Body of pancreas (tissue), 4 donors: ENCODE results near the gene C1orf198. TPM values are rescaled to one million over a fixed set of nuclear protein-coding genes. Genes with fewer than 3 reads are reported as not detected.

Experiments
- ATAC-seq: fragments of 150-250 bp; one replicate; pipeline ENCODE4 v1.9.1; 2016
- DNase-seq, 4 donors: peaks; one replicate each; pipeline ENCODE4 v3.0.0-alpha.2; 2019
- H3K27ac ChIP-seq, 4 donors: fragments of 200-600 bp; sonication (generic); 1 replicate in 3 of 4; 2 replicates in 1 of 4; pipeline versions ENCODE4 v1.5.1 to v1.6.1; 2016 to 2019; ENCODE audit warnings: mild to moderate bottlenecking in 1 of 4, mixed read lengths in 1 of 4, moderate library complexity in 1 of 4
- H3K27me3 ChIP-seq, 2 donors: fragments of 200-600 bp; sonication (generic); one replicate each; pipeline ENCODE4 v1.6.0; 2016; ENCODE audit warnings: mild to moderate bottlenecking in 1 of 2
- H3K36me3 ChIP-seq, 2 donors: fragments of 200-600 bp; sonication (generic); replicated peaks in 1 of 2; 2 replicates each; pipeline ENCODE4 v1.5.1; 2016; ENCODE audit warnings: low read depth in 2 of 2; ENCODE audit not compliant: insufficient read depth in 1 of 2
- H3K4me1 ChIP-seq: fragments of 200-600 bp; sonication (generic); one replicate; pipeline ENCODE4 v1.6.0; 2016
- H3K4me3 ChIP-seq, 2 donors: fragments of 200-600 bp; sonication (generic); 1 replicate in 1 of 2; 2 replicates in 1 of 2; pipeline ENCODE4 v1.5.1; 2016 to 2019
- H3K9me3 ChIP-seq, 3 donors: fragments of 200-600 bp; sonication (generic); 1 replicate in 2 of 3; 2 replicates in 1 of 3; pipeline ENCODE4 v1.5.1; 2016
- CTCF ChIP-seq, 7 experiments: fragments of 450-650 bp in 4 of 7; fragments of 200-600 bp in 3 of 7; sonication (generic) in 3 of 7; IDR thresholded peaks; one replicate each; pipeline ENCODE4 v1.5.1; 2016 to 2019; ENCODE audit warnings: antibody characterized with exemption in 7 of 7
- POLR2A ChIP-seq, 3 donors: fragments of 450-650 bp; IDR thresholded peaks; one replicate each; pipeline ENCODE4 v1.6.1; 2016; ENCODE audit warnings: antibody characterized with exemption in 3 of 3, mild to moderate bottlenecking in 2 of 3
- WGBS, 2 donors: methylation state at CpG; one replicate each; pipeline ENCODE4 v1.1.5; 2017; 5-methylcytosine and 5-hydroxymethylcytosine counted together
- intact Hi-C: fragments of 100-400 bp; cut with DNase I; formaldehyde crosslinking; loops from one replicate; pipeline ENCODE4 v1.15.1; 2023
- total RNA-seq, 2 donors: library from RNA; depleted of rRNA; stranded (reverse); fragments of >200 nt; gene quantifications; one replicate each; pipeline ENCODE4 v1.1.0, GENCODE V29; 2016

C1orf198 gene
- total RNA-seq, 2 donors from 2014 or later: 29.0 to 66.7 TPM

GRCh38 chr1:230876660-230877059, 8.3 kb upstream of the C1orf198 start:
- ATAC-seq (no peak), DNase-seq (no peak)
- H3K27me3 ChIP-seq: no peaks in the 10 kb centered on the region
- 75 to 81% methylated on average over 6 of the region's 6 CpGs for WGBS, 2 donors
- no peak overlapping the region for H3K27ac ChIP-seq
- intact Hi-C loops: no loop called here
- H3K4me3 ChIP-seq: no peak overlapping the region
- H3K9me3 ChIP-seq: no peaks in the 10 kb centered on the region
- no peak for TF ChIP-seq POLR2A (IDR thresholded peaks at IDR 0.05)
- no peak for TF ChIP-seq CTCF (IDR thresholded peaks at IDR 0.05)
- no peaks in the 10 kb centered on the region for H3K4me1 ChIP-seq
- no peaks in the 10 kb centered on the region for H3K36me3 ChIP-seq

GRCh38 chr1:230875370-230875769, 7.0 kb upstream of the C1orf198 start:
- Histone ChIP-seq H3K36me3 (no peaks in the 10 kb centered on the region), H3K27me3 (no peaks in the 10 kb centered on the region), H3K4me3 (no peak overlapping the region), H3K27ac (no peak overlapping the region), H3K4me1 (no peaks in the 10 kb centered on the region), H3K9me3 (no peaks in the 10 kb centered on the region)
- intact Hi-C loops: no loop called here
- ATAC-seq: no peak
- DNase-seq: no peak
- no peak for TF ChIP-seq CTCF (IDR thresholded peaks at IDR 0.05)
- no peak for TF ChIP-seq POLR2A (IDR thresholded peaks at IDR 0.05)
- WGBS, 2 donors: 88 to 91% methylated on average over 8 of the region's 8 CpGs

GRCh38 chr1:230870916-230871315, 2.6 kb upstream of the C1orf198 start:
- no peak for DNase-seq
- 93 to 94% methylated on average over 4 of the region's 4 CpGs for WGBS, 2 donors
- intact Hi-C loops: no loop called here

GRCh38 chr1:230869500-230869899, 1.2 kb upstream of the C1orf198 start:
- Histone ChIP-seq H3K27ac (peak overlapping the region; percentile 94 to 97 (median 95)), H3K4me1 (peaks cover 46% of the 10 kb centered on the region), H3K36me3 (no peaks in the 10 kb centered on the region), H3K27me3 (no peaks in the 10 kb centered on the region), H3K9me3 (peaks cover 0 to 4% (median 0%) of the 10 kb centered on the region in 3 donors), H3K4me3 (no peak overlapping the region)
- ATAC-seq (no peak), DNase-seq (no peak)
- 78 to 79% methylated on average over 4 of the region's 4 CpGs for WGBS, 2 donors
- no peak for TF ChIP-seq POLR2A (IDR thresholded peaks at IDR 0.05)
- no peak for TF ChIP-seq CTCF (IDR thresholded peaks at IDR 0.05)
- intact Hi-C loops: no loop called here

More at GRCh38 chr1:230870916-230871315, 2.6 kb upstream of the C1orf198 start:
- Histone ChIP-seq H3K27me3 (no peaks in the 10 kb centered on the region), H3K36me3 (no peaks in the 10 kb centered on the region), H3K4me3 (no peak overlapping the region), H3K4me1 (peaks cover 32% of the 10 kb centered on the region), H3K27ac (no peak overlapping the region), H3K9me3 (peaks cover 0 to 4% (median 0%) of the 10 kb centered on the region in 3 donors)
- TF ChIP-seq POLR2A (IDR thresholded peaks at IDR 0.05): no peak
- TF ChIP-seq CTCF (IDR thresholded peaks at IDR 0.05): no peak
- ATAC-seq: no peak

- WGBS, 2 donors: 8 to 26% methylated on average over 18 to 38 of the region's 40 CpGs
- DNase-seq: peak; percentile 78 to 82 (median 79)
Measured at GRCh38 chr1:230868736-230869385, 540 bp upstream of the C1orf198 start.

More at GRCh38 chr1:230868736-230869385, 540 bp upstream of the C1orf198 start:
- TF ChIP-seq POLR2A (IDR thresholded peaks at IDR 0.05): peak in 2 of 3 donors; percentile 51 to 70
- no peak for TF ChIP-seq CTCF (IDR thresholded peaks at IDR 0.05)
- H3K27ac ChIP-seq: peak overlapping the region; percentile 94 to 97 (median 95)
- H3K4me1 ChIP-seq: peaks cover 53% of the 10 kb centered on the region
- H3K36me3 ChIP-seq: no peaks in the 10 kb centered on the region
- H3K4me3 ChIP-seq: peak overlapping the region in 1 of 2 donors; percentile 19
- no peaks in the 10 kb centered on the region for H3K27me3 ChIP-seq
- intact Hi-C loops: no loop called here
- peaks cover 0 to 4% (median 0%) of the 10 kb centered on the region in 3 donors for H3K9me3 ChIP-seq
- peak; percentile 74 for ATAC-seq
